ENCODE results near the gene PDXK.

PDXK gene

GRCh38 chr21:43748622-43749021 lies 29.7 kb downstream of the PDXK start:
- DNase-seq (ENCODE audit: extremely low read depth, low read depth) = no peak
- TF ChIP-seq CTCF (IDR thresholded peaks at IDR 0.05; ENCODE audit: low read depth, low read length) = no peak

- no peak for TF ChIP-seq CTCF (IDR thresholded peaks at IDR 0.05; ENCODE audit: low read depth, low read length)
- no peak for DNase-seq (ENCODE audit: extremely low read depth, low read depth)
Observed at GRCh38 chr21:43749651-43750262, 30.8 kb downstream of the PDXK start.

- no peak for TF ChIP-seq CTCF (IDR thresholded peaks at IDR 0.05; ENCODE audit: low read depth, low read length)
- no peak for DNase-seq (ENCODE audit: extremely low read depth, low read depth)
Observed at GRCh38 chr21:43750339-43751033, 31.6 kb downstream of the PDXK start.

- no peak for TF ChIP-seq CTCF (IDR thresholded peaks at IDR 0.05; ENCODE audit: low read depth, low read length)
- DNase-seq (ENCODE audit: extremely low read depth, low read depth) = no peak
Observed at GRCh38 chr21:43751955-43752591, 33.1 kb downstream of the PDXK start.

GRCh38 chr21:43752758-43753438 lies 34.0 kb downstream of the PDXK start:
- TF ChIP-seq CTCF (IDR thresholded peaks at IDR 0.05; ENCODE audit: low read depth, low read length) = no peak
- no peak for DNase-seq (ENCODE audit: extremely low read depth, low read depth)

- no peak for DNase-seq (ENCODE audit: extremely low read depth, low read depth)
- no peak for TF ChIP-seq CTCF (IDR thresholded peaks at IDR 0.05; ENCODE audit: low read depth, low read length)
Observed at GRCh38 chr21:43753439-43753799, 34.5 kb downstream of the PDXK start.
